HG03095 (cell line): ENCODE results near the gene CNTN4.

Experiments
- ATAC-seq: cut with Tn5 transposase; IDR thresholded peaks from one replicate; pipeline ENCODE4 v1.9.1; 2021; ENCODE audit warnings: moderate library complexity; ENCODE audit not compliant: unreplicated experiment

Gene CNTN4

DNA sequence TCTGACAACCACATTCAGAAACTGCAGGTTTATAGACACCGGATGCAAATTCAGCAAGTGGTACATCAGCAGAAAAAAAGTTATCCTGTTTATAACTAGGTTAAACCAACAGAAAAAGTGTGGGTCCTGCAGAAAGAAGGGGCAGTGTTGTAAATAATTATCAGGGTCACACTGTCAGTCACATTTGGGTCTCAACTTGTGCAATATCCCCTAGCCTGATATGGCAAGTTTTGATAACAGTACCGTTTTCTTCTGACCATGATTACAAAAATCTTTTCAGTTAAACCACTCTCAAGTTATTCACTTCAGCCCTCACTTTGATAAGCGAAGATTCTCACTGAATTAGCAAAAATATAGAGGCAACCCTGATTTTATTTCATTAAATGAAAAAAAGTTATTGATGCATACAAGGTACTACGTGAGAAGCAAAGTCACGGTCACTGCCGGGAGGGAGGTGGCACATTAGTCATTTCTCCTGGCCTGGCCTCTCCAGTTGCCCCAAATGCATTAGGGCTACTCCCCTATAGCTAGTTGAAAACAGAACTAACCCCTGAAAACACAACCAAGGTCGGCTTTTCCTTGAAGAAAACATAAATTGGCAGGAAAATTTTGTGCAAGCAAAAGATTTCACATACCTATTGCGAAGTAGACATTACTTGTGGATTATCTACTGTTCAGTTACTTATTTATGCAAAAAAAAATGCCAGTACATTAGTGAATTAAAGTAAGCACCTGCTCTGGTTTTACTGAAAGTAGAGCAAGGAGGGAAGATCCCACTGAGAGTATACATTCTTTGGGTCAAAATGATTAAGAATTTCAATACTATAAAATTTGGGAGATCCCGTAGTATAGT lies 982.9 kb downstream of the CNTN4 start:
- ATAC-seq, result peak; percentile 39

DNA sequence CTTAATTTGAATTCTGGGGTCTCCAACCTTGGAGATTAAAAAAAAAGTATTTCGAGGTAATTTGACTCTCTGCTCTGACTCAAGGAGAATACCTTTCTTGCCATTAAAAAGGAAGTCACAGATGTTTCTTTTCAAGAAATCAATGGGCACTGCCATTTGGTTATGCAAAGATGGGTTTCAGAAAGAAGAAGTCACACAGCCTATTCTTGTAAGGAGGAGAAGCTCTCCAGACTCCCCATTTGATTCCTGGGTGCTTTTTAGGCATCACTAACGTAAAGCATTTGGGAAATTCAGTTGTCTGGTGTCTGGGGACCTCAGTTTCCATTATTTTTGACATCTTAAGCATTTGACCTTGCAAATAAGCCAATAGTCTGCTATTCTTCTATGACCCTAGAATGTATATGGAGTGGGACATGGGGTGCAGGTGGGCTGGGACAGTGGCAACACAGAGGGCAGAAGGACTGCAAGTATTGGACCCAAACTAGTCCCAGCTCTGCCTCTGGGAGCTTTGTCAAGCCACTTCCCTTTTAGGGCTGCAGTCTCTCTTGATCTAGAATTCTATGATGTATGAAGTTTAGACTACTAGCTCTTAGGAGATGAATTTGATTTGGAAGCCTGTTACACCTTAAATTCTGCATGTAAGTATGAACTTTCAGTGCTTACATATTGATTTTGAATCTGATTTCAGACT lies 983.7 kb downstream of the CNTN4 start:
- peak; percentile 68 for ATAC-seq

DNA sequence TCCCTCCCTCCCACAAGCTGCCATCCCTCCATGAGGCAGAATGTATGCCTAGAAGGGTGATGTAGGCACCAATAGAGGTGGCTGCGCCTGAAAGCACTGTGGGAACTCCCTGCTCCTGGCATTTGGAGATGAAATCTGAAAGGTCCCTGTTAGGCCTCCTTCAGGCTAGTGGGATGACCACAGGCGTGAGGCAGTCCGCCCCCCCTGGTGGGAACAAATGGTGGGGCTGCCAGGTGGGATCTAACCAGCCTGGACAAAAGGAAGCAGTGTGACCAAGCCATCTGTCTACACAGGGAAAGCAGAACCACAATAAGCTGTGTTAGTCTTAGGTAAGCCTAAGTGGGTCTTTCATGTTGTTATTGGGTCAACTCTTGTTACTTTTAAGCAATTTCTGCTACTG lies 986.2 kb downstream of the CNTN4 start:
- ATAC-seq, result no peak

DNA sequence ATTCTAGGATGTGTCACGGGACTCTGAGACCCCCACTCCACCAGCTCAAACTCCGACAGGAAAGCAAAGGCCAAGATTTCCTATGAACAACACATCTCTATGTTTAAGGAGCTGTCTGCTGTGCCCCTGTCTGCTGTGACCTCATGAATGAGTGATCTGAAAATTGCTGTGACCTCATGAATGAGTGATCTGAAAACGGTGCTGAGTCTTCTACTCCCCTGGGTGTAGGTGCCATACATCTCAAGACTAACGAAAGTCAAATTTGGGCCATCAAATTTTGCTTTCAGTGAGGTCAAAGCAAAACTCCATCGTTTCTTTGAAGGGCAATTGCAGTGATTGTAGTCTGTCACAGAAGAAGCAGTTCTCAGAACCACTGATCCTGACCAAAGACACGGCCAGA lies 987.1 kb downstream of the CNTN4 start:
- ATAC-seq, result no peak

DNA sequence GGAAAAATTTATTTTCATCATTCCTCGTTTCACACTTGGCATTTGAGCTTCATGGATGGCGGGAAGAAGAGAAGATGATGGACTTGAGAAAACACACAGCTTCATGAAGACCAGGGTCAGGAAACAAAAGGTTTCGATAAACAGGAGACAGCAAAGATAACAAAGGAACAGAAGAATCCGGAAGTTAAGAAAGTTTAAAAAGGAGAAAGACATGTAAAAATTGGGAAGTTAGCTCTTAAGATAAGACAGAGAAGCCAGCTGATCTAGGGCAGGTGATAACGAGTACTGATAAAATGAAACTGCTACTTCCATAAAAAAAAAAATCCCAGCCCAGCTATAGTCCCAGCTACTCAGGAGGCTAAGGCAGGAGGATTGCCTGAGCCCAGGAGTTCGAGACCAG lies 987.6 kb downstream of the CNTN4 start:
- ATAC-seq, result no peak

DNA sequence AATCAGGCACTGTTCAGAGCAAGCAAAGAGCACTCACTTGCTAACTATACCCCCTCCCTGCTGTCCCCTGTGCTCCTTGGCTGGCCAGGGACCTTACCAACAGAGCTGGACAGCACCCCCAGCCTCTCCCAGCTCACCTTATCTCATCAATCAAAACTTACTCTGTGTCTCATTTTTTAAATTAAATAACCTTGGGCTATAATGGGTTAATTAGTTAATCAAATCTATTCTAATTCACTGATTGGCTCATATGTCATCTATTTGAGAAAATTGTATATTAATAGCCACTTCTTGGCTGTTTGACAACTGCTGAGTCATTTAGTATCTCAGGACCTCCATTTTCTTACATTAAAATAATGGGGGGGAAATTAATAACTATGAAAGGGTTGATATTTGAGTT lies 988.6 kb downstream of the CNTN4 start:
- no peak for ATAC-seq

DNA sequence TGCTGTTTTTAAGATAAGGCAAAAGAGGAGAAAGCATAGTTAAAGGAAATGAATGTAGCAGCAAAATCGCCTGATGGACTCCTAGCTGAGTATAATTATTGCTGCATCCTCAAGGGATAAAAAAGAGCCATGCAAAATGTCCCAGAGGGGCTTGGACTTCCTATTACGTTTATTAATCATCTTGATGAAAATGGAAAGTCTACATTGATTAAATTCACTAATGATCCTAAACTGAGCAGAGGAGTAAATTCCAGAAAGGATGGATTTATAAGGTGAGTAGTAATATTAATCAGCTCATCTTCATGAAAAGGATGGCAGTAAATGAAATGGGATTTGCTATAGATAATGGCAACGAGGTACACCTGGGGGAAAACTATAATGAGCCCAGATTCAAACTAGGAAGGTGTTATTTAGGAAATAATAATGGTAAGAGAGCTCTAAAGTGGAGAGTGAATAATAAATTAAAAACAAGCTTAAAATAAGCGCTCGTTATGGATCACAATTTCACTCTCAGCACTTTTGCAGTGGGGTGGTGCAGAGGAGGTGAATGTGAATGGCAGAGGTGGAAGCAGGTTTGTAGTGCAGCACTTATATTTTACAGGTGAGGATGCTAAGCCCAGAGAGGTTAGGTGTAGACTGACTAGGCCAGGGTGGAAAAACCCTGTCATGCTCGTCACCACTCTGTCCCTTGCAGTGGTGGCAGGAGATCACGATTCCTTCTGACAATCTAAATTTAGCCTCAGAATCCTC lies 989.2 kb downstream of the CNTN4 start:
- no peak for ATAC-seq

DNA sequence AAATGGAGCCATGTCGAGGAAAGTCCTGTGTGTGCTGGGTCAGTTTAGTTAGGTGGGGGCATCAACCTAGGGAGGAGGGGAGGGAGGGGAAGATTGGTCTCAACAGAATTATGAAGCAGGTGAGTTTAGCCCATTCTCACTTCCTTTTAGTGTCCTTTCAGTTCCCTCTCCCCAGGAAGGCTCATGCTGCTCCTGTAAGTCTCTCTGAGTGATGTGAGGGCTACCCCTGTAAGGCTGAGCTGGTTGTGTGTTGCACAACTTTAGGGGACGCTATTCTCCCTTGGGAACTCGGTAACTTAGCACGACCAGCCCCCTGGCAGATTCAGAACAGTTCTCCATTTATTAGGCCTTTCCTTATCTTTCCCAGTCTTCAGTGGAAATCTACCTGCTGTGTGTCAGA lies 990.4 kb downstream of the CNTN4 start:
- peak; percentile 98 for ATAC-seq

DNA sequence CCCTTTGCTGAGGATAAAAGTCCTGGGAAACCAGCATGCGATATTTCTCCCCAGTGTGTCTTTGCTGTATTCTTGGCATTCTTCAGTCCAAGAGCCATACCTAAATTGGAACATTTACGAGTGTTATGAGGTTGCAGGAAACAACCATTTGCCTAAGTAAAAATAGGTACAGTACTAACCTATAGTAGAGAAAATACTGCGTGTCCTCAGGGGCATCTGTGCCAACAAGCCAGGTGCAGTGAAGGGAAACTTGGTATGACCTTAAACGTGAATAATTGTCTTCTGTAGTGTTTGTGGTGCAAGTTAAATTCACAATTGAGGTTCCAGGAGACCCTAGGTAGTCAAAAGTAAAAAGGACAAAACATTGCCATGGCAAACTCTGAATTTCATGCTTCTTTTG lies 999.3 kb downstream of the CNTN4 start:
- ATAC-seq, result no peak

DNA sequence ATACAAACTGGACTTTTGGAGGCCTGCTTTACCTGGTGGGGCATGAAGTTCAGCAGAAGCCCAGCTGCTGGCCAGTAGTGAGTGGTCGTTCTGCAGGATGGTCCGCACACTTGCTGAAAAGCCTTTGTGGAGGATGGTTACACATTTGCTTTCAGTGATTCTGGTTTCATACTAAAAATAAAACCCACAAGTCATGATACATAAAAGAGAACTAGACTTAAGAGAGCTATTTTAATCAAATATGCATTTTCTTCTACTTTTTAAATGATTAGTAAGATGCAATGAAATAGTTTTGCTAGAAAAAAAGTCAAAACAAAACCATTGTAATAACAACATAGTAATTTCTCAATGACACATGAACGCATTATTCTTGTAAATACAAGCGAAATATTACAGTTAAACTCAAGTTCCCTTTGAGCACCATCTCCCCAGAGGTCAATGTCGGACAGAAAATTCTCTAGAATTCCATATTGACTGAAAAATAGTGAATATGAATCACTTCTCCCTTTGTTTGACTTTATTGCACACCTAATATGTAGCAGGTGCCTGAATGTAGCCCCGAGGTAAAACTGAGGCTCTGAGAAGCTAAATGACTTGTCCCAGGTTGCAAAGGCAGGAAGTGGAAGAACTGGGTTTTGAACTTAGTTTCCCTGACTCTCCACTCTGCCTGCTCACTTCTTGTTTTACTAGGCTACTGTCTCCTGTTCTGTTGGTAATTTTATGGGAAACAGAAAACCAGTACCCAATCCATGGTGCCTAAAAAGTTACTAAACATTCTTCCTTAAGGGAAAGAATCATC lies 1003.2 kb downstream of the CNTN4 start:
- peak; percentile 71 for ATAC-seq

DNA sequence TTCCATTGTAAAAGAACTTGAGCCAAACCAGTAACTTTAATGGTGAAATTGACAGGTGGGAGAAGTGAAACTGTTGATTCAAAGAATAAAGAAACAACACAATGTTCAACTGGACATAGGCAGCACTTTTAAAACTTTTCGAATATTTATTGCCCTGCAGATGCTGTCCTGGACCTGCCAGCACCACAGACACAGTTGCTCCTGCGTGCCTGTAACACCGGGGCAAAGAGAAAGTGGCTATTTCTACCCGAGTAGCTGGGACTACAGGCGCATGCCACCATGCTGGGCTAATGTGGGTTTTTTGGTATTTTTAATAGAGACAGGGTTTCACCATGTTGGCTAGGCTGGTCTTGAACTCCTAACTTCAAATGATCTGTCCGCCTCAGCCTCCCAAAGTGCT lies 1004.1 kb downstream of the CNTN4 start:
- ATAC-seq, result no peak

DNA sequence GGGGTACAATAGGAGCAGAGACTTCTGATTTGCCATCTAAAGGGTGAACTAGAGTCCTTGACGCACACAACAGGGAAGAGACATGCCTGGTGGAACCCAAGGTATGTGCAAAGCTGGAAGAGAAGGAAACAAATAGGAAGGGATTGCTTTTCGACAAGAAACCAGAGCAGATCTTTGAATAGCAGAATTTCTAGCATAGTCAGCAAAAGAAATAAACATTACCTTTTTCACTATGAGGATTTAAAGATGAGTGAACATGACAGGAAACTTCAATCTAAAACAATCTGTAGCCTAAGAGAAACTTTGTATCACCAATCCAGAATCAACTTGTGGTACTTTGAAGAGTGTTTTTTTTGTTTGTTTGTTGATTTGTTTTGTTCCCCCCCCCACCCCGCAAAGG lies 1006.6 kb downstream of the CNTN4 start:
- no peak for ATAC-seq

DNA sequence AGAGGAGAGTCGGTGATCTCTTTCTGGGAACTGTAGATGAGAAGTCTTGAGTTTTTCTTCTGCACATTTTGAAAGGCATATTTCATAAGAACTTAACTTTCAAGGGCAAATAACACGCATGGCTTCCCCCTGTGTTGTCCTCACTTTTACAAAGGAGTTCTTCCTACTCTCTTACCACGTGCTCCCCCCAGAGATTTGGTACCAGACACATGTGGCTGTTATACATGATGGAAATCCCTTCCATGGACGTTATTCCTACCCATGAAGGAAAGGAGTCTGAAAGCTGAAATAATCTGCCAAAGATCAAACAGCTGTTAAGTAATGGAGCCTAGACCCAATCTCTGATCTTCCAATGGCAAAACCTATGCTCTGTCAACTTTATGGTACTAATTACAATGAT lies 1007.1 kb downstream of the CNTN4 start:
- ATAC-seq, result no peak

DNA sequence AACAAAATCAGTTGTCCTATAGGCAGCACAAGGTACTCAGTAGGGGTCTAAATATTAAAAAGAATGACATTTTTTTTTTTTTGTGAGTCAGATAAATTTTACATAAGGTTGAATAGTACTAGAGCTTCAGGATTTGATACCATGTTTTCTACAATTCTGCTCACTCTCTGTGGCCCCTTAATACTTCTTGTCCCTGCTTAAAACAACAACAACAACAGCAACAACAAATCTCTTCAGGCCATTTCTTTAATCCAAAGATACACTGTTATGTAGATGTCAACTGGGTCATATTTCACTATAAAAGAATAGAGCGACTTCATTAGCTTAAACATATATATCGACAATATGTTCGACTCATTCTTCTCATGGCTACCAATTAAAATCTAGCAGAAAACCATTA lies 1008.5 kb downstream of the CNTN4 start:
- no peak for ATAC-seq
